GM21515 (cell line): Measurements from ENCODE around the gene EBF4.
"Not testable (repeated sequence)": the region's sequence is repeated elsewhere in the genome, so short reads cannot be mapped to it uniquely, and the experiment has no call there.

Experiments
- ATAC-seq: cut with Tn5 transposase; IDR thresholded peaks from one replicate; pipeline ENCODE4 v1.9.1; 2021; ENCODE audit not compliant: unreplicated experiment

EBF4 gene

DNA sequence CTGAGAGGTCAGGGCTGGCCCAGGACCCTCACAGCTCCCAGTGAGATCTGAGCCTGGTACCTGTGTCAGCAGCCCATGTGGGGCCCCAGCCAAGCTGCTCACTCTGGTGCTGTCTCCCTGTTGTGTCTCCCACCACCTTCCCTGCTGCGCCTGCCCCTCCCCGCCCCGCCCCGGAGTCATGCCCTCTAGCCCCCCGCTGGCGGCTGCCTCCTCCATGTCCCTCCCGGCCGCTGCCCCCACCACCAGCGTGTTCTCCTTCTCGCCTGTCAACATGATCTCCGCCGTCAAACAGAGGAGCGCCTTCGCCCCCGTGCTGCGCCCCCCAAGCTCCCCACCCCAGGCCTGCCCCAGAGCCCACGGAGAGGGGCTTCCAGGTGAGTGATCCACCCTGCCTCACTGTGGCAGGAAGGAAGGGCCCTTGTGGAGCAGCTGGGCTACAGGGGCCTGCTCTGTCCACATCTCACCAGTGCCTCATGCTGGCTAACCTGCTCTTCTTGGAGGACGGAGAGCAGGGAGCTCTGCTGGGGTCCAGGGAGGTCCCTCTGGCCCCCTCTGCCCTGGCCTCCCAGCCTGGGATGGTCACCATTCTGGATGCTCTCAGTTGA, 63.0 kb downstream of the EBF4 start:
- ATAC-seq: no peak

DNA sequence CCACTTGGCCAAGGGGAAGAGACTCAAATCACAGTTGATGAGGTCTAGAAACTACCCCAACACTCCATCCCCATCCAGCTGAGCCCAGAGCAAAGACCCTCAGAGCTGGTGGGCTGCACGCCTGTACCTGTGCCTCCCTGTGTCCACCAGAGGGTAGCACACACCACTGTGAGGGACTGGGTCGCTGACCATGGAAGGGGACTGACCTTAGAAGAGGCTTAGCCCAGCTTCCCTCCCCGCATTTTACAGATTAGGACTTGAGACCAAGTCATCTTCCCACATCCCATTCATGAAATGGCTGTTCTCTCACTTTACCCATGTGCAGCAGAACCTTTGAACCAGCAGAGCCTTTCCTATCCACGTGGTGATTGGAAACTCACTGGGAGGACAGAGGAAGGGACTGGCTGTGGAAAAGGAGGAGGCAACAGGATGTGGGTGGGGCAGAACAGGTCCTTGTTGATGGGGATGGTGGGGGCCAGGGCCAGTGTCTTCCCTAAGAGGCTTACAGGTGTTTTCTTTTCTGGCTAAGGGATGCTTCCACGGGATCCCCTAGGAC, 63.6 kb downstream of the EBF4 start:
- ATAC-seq: no peak

DNA sequence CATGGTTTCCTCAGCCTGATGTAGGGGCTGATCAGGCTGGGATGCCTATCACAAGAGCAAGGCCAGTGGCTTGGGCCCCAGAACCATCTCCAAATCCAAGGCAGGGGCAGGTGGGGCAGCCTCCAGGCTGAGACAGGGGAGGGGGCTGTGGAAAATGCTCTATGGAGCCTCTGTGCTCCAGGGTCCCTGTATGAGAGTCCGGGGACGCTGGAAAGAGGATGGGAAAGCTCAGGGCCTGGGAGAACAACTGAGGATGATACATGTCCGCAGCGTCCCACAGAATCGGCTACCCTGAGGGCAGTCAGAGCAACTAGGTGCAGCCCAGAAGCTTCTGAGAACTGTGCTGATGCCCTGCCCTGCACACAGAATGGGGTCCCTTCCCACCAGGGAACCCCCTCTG, 64.4 kb downstream of the EBF4 start:
- ATAC-seq: no peak

DNA sequence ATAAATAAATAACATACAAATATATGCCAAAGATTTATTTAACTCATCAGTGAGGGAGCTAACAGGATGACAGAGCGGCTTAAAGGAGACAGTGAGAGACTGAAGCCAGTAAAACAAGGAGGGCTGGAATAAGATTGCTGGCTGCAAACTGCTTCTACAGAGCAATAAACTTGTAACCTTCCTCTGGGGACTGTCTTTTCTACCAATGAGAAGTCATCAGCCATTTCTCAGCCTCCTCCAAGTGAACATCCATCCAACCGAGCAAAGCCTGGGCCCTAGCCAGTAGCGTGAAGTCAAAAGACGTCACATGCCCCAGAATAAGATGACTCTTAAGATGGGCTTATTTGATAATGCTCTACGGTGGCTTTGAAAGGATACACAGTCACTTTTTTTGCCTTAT, 65.4 kb downstream of the EBF4 start:
- ATAC-seq: no peak

DNA sequence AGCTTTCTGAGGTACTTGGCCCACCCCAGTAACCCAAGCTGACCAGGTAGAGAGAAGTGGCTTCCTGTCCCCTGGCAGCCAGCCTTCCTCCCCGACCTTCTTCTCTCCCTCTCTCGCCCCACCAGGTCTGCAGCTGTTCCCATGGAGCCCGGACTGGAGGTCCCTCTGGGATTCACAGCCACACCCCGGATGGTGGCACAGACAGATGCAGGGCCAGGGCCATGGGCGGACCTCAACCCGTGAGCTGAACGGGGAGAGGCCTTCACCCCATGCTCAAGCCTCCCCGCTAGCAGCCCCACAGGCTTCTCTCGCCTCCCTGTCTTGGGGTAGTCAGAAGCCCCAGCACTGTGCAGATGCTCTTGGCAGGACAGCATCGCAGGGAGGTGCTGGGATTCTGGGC, 66.6 kb downstream of the EBF4 start:
- ATAC-seq: no peak

DNA sequence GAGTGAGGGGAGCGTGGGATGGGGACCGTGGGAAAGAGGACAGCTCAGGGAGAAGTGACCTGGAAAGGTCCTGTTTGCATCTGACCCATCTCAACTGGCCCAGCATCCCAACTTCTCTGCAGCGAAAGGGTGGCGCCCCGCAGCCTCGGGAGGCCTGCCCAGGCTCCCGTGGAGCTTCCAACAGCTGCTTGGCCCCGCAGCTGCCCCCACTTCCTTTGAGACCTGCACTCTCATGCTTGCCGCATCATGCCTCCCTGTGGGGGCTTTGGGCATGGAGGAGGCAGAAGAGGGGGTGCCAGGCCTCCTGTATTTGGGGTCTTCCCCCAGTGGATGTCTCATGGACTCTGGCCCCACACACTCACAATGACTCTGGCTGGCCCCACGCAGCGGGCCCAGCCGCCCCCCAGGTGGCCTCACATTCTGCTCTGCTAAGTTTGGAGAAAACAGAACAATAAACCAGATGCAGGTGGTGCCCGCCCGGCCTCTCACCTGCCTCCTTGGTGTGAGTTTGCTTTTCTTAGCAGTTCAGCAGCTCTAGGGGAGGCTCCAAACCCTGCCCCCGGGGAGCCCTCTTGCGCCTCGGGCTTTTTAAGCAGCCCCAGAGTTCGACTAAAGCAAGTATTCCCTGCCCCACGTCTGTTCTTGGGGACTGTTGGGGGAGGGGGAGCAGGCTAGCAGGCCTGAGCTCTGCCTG, 67.2 kb downstream of the EBF4 start:
- no peak for ATAC-seq

DNA sequence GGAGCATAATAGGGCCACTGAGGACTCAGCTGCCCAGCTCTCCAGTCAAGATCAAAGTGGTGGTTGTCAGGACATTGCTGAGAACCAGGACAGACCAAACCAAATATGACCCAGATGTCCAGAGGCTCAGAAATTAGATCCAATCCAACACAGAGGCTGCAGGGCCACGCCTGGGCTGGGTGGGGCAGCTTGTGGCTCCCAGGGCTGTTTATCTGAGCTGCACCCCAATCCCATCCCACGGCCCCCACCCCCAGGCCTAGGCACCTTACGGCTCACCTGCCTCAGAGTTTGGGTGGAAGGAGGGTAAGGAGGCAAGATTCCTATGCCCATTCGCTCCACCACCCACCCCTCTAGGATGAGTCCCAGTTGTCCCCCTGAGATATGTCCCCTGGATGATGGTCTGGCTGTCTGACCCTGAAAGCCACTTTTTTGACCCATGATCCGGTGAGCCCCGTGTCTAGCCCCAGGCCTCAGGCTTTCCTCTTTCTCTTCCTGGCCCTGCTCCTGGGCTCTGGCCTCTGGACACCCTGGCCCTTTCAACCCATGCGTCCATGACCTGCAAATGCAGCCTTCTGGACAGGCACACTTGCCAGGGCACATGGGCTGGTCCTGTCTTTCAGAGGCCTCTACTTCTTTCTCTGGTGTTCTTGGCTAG, 67.8 kb downstream of the EBF4 start:
- no peak for ATAC-seq

DNA sequence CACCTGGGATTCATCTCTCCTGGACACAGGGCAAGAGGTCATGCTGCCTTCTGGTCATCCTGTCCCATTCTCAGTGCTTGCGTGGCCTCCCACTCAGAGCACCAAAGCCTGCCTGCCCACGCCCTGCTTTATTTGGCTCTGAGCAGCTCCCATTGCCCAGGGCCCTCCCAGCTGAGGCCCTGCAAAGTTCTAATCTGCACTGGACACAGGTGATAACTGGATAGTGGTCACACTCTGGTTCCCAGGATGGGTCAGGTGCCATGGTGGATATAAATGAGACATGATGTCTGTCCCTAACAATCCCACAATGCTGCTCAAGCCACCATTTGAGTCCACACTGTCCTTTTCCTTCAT, 68.3 kb downstream of the EBF4 start:
- ATAC-seq: no peak

DNA sequence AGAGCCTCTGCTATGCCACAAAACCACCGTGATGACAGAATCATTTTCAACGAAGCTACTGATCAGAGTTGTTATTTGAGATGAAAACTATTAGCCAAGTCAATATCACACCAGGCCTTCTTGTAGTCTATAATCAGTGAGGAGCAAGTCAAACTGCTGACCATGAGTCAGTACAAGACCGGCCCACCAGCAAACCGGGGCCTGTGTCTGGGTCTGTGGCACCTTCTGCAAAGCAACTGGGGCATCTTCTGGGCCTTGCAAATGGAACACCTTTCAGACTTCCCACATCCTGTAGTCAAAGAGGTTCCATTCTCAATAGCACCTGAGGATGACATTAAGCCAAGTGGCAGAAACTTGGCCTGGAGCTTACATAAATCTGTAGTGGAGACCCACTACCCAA, 69.3 kb downstream of the EBF4 start:
- ATAC-seq: no peak

DNA sequence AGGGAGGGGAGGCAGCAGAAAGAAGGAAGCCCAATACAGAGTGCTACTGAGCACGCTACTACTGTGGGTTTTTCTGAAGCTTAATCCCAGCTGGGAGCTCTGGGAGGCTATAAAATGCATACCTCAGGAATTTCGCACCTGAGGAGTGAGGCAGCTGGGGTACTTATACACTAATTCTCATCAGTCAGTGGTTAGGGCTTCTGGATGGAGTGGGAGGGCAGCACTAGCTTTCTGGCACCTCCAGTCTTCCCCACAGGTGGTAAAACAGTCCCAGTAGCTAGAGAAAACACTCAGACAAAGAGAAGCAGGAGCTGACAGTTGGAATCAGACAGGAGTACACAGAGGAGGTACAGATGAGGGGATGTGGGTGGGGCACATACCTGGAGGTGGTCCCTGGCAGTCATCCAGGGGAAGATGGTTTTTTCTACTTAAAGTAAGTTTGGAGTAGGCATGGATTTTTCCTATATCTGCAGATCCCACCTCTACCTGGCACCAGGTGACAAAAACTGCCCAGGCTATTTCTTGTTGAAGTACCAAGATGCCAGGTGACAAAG, 70.1 kb downstream of the EBF4 start:
- no peak for ATAC-seq

DNA sequence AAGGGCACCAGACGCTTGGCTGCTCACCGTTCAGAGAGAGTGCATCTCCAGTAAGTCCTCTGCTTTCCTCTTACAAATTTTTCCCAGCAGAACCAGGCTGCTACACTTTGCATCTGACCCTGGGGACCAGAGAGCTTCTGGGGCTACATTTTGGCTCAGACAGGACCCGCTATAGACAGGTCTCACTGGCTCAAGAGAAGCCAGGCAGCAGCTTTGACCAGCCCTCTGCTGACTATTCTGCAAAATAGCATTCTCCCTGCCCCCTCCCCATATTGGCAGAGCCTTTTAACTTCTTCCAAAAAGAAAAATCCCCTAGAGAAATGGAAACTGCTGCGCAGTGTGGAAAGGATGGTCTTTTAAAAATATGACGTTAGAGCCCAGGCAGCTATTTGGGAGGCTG, 70.6 kb downstream of the EBF4 start:
- no peak for ATAC-seq

DNA sequence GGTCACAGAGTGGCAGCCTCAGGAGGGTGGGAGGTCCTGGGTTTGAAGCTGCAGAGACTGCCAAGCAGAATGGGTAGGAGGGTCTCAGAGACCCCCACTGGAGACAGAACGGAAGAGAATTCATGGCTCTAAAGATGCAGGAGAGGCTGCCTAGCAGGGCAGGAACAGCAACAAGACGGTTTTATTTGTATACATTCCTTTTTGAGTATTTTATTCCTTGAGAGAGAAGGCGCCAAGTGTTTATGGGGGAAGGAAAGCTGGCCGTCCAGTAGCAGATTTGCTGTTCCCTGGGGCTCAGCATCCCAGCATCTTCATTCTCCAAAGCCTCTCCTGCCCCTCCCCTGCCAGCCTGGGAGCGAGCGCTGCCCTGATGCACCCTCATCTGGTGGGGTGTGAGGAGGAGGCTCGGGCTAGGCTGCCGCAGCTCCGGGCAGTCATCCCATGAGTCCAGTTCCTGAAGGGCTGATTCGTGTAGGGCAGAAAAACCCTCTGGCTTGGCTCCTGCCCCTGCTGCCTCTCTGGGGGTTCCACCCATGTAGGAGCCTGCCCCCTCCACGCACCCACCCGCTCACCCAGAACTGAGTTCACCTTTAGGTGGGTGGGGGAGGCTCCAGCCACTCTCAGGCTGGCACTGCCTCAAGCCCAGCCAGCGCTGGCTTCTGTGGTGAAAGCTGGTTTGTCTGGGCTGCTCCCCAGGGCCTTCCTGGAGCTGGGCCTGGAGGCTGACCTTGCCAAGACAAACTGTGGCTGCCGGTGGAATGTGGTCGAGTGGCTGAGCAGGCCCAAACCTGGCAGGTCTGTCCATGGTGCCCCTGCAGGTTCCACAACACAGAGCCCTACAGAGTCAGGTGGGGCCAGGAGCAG, 75.4 kb downstream of the EBF4 start:
- no peak for ATAC-seq

DNA sequence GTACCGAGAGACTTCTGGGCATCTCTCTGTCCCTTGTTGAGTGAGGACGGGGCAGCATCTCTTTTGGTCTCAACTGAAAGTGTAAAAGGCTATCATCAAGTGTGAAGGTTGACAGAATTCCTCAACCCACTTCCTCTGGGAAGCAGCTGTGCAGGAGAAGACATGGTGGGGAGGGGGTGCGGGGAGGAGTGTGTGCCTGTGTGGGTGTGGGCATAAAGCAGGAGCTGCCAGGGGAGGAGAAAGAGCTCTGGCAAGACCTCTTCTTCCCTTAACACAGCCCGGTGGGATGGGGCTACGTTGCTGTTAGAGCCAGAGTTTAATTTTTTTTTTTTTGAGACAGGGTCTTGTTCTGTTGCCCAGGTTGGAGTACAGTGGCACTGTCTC, 76.0 kb downstream of the EBF4 start:
- ATAC-seq: no peak

DNA sequence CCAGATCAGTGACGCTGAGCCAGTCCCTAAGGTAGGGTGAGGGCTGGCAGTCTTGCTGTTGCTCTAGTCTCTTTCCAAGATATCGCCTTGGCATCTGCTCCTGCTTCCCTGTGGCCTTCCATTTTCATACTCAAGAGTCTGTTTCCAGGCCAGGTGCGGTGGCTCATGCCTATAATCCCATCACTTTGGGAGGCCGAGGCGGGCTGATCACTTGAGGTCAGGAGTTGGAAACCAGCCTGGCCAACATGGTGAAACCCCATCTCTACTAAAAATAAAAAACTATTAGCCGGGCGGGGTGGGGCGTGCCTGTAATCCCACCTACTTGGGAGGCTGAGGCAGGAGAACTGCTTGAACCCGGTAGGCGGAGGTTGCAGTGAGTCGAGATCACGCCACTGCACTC, 77.5 kb downstream of the EBF4 start:
- not testable (repeated sequence) for ATAC-seq

DNA sequence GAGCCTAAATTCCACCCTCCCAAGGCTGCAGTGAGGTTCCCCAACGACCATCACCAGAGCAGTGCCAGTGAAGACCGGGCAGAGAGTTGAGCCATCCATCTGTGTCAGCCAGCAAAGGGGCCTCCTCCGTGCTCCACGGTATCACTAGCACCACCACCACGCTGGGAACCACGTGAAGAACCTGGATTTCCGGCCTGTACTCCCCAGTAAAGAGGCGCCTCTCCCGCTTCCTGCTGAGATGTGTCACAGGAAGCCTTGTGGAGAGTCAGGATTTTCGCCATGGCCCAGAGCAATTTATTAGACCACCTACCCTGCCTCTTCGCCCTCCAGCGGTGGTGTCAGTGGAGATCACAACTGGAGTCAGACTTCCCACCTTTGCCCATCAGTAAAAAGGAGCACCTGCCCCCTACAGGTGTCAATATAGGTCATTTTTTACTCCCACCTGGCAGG, 79.1 kb downstream of the EBF4 start:
- ATAC-seq: no peak

DNA sequence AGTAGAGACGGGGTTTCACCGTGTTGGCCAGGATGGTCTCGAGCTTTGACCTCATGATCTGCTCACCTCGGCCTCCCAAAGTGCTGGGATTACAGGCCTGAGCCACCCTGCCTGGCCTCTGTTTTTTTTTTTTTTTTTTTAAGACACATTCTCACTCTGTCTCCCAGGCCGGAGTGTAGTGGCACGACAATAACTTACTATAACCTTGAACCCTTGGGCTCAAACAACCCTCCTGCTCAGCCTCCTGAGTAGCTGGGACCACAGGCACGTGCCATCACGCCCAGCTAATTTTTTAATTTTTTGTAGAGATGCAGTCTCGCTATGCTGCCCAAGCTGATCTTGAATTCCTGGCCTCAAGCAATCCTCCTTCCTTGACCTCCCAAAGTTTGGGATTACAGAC, 81.2 kb downstream of the EBF4 start:
- no peak for ATAC-seq

DNA sequence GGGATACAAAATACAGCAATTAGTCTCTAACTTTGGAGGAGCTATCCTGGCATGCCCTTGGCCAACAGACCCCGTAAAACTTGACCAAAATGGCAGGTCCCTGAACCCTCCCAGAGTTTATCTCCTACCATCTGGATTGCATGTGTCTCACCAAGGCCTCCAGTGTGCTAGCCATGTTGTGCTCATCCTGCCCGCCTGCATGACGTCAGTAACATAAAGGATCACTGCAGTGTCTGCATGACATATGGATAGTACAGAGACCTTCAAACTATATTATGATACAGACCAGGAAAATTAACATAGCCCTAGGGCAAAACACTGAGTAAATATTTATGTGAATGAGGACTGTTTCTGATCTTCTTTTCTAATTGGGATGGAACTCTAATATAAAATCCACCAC, 82.6 kb downstream of the EBF4 start:
- ATAC-seq: no peak

DNA sequence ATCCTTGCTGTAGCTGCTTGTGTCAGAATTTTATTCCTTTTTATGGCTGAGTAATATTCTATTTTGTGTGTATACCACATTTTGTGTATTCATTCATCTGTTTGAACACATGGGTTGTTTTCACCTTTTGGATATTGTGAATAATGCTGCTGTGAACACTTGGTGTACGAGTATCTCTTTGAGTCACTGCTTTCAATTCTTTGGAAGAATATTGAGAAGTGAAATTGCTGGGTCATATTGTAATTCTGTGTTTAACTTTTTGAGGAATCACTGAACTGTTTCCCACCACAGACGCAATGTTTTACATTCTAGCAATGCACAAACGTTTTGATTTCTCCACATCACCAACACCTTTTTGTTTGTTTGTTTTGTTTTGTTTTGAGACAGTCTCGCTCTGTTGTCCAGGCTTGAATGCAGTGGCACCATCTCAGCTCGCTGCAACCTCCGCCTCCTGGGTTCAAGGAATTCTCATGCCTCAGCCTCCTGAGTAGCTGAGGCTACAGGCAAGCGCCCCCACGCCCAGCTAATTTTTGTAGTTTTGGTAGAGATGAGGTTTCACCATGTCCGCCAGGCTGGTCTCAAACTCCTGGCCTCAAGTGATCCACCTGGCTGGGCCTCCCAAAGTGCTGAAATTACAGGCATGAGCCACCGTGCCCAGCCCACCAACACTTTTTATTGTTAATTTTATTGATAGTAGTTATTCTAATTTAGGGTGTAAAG, 86.2 kb downstream of the EBF4 start:
- ATAC-seq: no peak

DNA sequence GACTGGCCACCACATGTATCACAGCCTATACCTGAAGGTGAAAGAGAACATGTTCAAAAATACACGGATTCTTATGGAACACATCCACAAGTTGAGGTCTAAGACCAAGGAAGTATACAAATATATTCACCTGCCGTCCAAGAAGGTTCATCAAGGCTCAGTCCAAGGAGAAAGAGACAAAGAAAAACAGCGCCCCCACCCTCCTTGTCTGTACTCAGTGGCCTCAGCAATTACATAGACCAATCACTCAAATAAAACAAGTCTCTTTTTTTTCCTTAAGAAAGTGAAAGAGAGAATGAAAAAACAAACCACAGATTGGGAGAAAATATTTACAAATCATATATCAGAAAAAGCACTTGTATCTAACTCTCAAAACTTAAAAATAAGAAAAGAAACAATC, 88.4 kb downstream of the EBF4 start:
- no peak for ATAC-seq

DNA sequence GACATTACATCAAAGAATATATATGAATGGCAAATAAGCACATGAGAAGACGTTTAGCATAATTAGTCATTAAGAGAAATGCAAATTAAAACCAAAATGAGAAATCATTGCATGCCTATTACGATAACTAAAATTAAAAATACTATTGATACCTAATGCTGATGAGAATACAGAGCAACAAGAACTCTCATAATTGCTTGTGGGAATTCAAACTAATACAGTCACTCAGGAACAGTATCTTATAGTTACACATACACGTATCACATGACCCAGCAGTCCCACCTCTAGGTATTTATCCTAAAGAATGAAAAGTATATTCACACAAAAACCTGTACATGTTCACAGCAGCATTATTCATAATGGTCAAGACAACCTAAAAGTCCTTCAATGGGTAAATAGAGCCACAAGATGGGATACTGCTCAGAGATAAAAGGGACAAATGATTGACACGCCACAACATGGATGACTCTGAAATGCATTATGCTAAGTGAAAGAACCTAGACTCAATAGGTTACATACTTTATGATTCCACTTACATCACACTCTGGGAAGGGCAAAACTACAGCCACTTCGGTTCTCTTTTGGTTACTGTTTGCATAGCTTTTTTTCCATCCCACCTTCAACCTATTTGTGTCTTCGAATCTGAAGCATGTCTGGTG, 91.5 kb downstream of the EBF4 start:
- ATAC-seq: no peak
